ENCODE data around the gene CDK14.

CDK14 gene

DNA sequence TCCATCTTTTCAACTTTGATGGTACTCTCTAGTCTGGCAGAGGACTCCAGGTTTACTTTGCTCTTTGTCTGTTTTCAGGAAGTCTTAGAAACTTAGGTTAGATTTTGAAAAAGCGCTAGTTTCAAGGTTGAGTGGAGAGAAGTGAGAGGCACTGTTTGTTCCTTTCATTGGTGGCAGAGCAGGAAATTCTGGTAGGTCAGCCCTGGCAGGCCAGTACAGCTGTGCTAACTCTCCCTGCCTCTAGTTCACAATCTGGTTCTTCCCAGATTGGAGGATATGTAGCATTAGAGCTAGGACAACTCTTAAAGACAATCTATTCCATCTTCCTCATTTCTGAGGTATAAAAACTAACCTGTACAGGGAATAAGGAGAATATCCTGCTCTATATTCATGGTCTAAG lies 507.2 kb downstream of the CDK14 start:
- H3K27ac ChIP-seq: no peak overlapping the region
- no peaks in the 10 kb centered on the region for H3K9me3 ChIP-seq
- no peaks in the 10 kb centered on the region for H3K4me1 ChIP-seq (ENCODE audit: control insufficient read depth in 1 of 2, insufficient read depth in 1 of 2, low read depth in 1 of 2, low read length in 1 of 2)
- no peak overlapping the region for H3K4me3 ChIP-seq (ENCODE audit: low read depth in 1 of 2, low read length in 1 of 2)
- TF ChIP-seq, protein P1, sequence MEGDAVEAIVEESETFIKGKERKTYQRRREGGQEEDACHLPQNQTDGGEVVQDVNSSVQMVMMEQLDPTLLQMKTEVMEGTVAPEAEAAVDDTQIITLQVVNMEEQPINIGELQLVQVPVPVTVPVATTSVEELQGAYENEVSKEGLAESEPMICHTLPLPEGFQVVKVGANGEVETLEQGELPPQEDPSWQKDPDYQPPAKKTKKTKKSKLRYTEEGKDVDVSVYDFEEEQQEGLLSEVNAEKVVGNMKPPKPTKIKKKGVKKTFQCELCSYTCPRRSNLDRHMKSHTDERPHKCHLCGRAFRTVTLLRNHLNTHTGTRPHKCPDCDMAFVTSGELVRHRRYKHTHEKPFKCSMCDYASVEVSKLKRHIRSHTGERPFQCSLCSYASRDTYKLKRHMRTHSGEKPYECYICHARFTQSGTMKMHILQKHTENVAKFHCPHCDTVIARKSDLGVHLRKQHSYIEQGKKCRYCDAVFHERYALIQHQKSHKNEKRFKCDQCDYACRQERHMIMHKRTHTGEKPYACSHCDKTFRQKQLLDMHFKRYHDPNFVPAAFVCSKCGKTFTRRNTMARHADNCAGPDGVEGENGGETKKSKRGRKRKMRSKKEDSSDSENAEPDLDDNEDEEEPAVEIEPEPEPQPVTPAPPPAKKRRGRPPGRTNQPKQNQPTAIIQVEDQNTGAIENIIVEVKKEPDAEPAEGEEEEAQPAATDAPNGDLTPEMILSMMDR (IDR thresholded peaks at IDR 0.05): no peak
- no peaks in the 10 kb centered on the region for H3K27me3 ChIP-seq
- no peaks in the 10 kb centered on the region for H3K36me3 ChIP-seq

DNA sequence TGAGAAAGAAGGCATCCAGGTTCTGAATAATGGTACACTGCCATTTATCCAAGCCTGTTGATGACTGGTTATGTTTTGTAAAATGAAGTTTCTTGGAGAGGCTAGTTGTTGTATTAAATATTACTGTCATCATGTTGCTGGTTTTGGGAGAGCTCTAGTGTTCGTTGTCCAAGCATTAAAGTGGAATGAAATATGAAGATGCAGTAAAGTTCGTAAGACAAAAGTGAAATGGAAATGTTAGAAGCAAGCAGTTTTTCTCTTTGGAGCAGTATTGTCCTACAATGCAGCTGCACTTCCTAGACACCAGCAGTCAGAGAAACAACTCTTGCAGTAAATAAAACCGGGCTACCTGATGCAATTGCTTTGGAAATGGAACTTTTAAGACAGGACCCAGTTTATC lies 511.3 kb downstream of the CDK14 start:
- Histone ChIP-seq H3K36me3 (peaks cover 2% of the 10 kb centered on the region), H3K27ac (no peak overlapping the region), H3K9me3 (no peaks in the 10 kb centered on the region), H3K4me3 (ENCODE audit: low read depth in 1 of 2, low read length in 1 of 2) (no peak overlapping the region), H3K27me3 (no peaks in the 10 kb centered on the region), H3K4me1 (ENCODE audit: control insufficient read depth in 1 of 2, insufficient read depth in 1 of 2, low read depth in 1 of 2, low read length in 1 of 2) (no peaks in the 10 kb centered on the region)
- TF ChIP-seq, protein P1 (IDR thresholded peaks at IDR 0.05): no peak

DNA sequence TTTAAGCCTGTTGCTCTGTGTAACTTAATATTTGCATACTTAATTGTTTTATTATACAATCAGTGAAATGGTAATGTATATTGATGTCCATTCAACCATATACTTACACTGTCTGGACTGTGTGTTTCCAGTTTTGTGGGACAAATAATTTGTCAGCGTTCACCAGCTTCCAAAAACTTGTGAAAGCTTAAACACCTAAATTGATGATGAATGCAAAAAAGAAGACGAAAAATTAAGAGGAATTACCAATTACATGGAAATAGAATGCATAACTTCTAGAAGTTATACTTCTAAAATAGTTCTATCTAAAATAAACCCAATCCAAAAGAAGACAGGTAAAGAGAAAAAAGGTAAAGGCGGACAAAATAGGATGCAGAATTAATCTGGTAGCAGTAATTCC lies 513.1 kb downstream of the CDK14 start:
- Histone ChIP-seq H3K4me1 (ENCODE audit: control insufficient read depth in 1 of 2, insufficient read depth in 1 of 2, low read depth in 1 of 2, low read length in 1 of 2) (no peaks in the 10 kb centered on the region), H3K27ac (no peak overlapping the region), H3K27me3 (no peaks in the 10 kb centered on the region), H3K9me3 (no peaks in the 10 kb centered on the region), H3K4me3 (ENCODE audit: low read depth in 1 of 2, low read length in 1 of 2) (no peak overlapping the region), H3K36me3 (peaks cover 17% of the 10 kb centered on the region)
- TF ChIP-seq, protein P1 (IDR thresholded peaks at IDR 0.05): no peak

DNA sequence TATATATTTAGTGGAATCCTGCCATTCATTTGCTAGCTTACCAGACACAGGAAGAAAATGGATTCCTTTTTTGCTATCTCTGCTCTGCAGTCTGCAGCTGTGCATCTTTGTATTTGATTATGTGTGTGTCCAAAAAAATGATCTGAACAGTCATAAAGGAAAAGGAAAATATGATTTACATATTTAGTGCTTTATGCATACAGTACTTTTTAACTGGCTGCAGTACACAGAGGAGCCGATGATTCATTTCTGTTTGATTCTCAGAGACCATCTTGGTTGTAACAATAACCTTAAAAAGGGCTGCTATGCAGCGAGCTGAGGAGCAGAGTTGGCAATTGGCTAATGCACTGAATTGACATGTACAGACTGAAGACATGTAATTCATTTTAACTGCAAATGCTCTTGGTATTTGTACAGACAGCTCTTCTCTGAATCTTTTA lies 516.8 kb downstream of the CDK14 start:
- H3K36me3 ChIP-seq: peaks cover 22% of the 10 kb centered on the region
- no peaks in the 10 kb centered on the region for H3K4me1 ChIP-seq (ENCODE audit: control insufficient read depth in 1 of 2, insufficient read depth in 1 of 2, low read depth in 1 of 2, low read length in 1 of 2)
- TF ChIP-seq, protein P1 (IDR thresholded peaks at IDR 0.05): no peak
- no peak overlapping the region for H3K27ac ChIP-seq
- H3K27me3 ChIP-seq: no peaks in the 10 kb centered on the region
- no peaks in the 10 kb centered on the region for H3K9me3 ChIP-seq
- H3K4me3 ChIP-seq (ENCODE audit: low read depth in 1 of 2, low read length in 1 of 2): no peak overlapping the region

DNA sequence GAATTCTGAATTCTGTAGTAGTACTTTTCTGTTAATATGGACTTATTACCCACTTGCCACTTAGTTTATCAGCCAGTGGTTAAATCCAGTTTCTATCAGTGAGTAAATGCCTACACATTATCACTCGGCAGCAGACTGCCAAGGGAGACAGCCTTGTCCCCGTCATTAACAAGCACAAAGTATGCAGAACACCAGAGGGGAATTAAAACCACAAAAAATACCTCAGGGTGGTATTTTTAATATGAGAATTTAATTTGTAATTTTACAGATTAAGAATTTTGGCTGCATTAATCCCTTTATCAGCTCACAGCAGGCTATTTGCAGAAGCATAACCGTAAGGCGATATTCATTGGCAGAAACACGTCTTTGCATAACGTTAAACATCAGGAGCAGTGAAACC lies 518.1 kb downstream of the CDK14 start:
- no peak overlapping the region for H3K27ac ChIP-seq
- no peak overlapping the region for H3K4me3 ChIP-seq (ENCODE audit: low read depth in 1 of 2, low read length in 1 of 2)
- H3K36me3 ChIP-seq: peaks cover 30% of the 10 kb centered on the region
- H3K27me3 ChIP-seq: no peaks in the 10 kb centered on the region
- no peaks in the 10 kb centered on the region for H3K4me1 ChIP-seq (ENCODE audit: control insufficient read depth in 1 of 2, insufficient read depth in 1 of 2, low read depth in 1 of 2, low read length in 1 of 2)
- TF ChIP-seq, protein P1 (IDR thresholded peaks at IDR 0.05): no peak
- H3K9me3 ChIP-seq: no peaks in the 10 kb centered on the region

DNA sequence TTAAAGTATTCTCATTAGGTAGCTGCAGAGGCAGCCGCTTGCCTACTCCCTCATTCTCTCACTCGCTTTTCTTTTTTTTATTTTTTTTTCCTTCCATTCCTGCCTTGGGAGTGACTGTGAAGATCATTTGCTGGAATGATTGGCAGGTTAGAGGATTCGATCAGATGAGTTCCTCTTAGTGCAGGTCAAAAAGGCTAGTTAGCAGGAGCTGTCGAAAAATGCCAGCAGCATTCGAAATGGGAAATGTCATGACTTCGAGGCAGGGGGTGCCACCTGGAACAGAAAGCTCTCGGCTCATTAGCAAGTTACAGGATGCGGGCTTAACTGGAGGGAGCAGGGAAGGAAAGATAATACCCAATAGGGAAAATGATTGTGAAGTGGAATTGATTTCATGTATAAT lies 530.6 kb downstream of the CDK14 start:
- no peak overlapping the region for H3K27ac ChIP-seq
- no peak overlapping the region for H3K4me3 ChIP-seq (ENCODE audit: low read depth in 1 of 2, low read length in 1 of 2)
- TF ChIP-seq, protein P1 (IDR thresholded peaks at IDR 0.05): no peak

More for the DNA sequence above, 530.6 kb downstream of the CDK14 start:
- H3K4me1 ChIP-seq (ENCODE audit: control insufficient read depth in 1 of 2, insufficient read depth in 1 of 2, low read depth in 1 of 2, low read length in 1 of 2): no peaks in the 10 kb centered on the region
- H3K27me3 ChIP-seq: no peaks in the 10 kb centered on the region
- H3K9me3 ChIP-seq: no peaks in the 10 kb centered on the region
- no peaks in the 10 kb centered on the region for H3K36me3 ChIP-seq

Data from neutrophil (primary cell).